AG04450 (cell line): ENCODE results near the gene ZC3H14. TPM values are rescaled to one million over a fixed set of nuclear protein-coding genes. Genes with fewer than 3 reads are reported as not detected.
"Not testable (repeated sequence)": the region's sequence is repeated elsewhere in the genome, so short reads cannot be mapped to it uniquely, and the experiment has no call there.

Experiments used
- CTCF ChIA-PET: fragments of 300-600, 350-600 bp; formaldehyde crosslinking; extraction: SDS; loops from one replicate; lab custom pipeline; 2022; ENCODE audit warnings: antibody characterized with exemption, inconsistent platforms; lab: Charles Lee
- POLR2A ChIA-PET: fragments of 350-600 bp; formaldehyde crosslinking; extraction: SDS; loops from one replicate; lab custom pipeline; 2021; ENCODE audit warnings: antibody characterized with exemption, inconsistent platforms; lab: Yijun Ruan, JAX
- DNase-seq: peaks from one replicate; pipeline ENCODE4 v3.0.0-alpha.2; 2011; ENCODE audit warnings: low read depth, low spot score
- H3K27ac ChIP-seq: one replicate; pipeline ENCODE4 v1.5.1; 2012; ENCODE audit warnings: low read depth, low read length, control low read depth
- H3K27me3 ChIP-seq: one replicate; pipeline ENCODE4 v1.6.0; 2012; ENCODE audit warnings: low read length; ENCODE audit not compliant: control insufficient read depth, insufficient read depth
- H3K4me3 ChIP-seq: 2 replicates; pipeline ENCODE4 v1.5.1; 2011; ENCODE audit warnings: mild to moderate bottlenecking, low read depth, low read length, control low read depth
- H3K9me3 ChIP-seq: 2 replicates; pipeline ENCODE4 v1.5.1; 2012; ENCODE audit warnings: low read length; ENCODE audit not compliant: control insufficient read depth, insufficient read depth
- polyA plus RNA-seq: library from polyadenylated mRNA; depleted of rRNA; stranded (reverse); fragments of >200 nt; gene quantifications from 2 replicates; pipeline ENCODE4 v1.2.3, GENCODE V29; 2011
- TF ChIP-seq, protein P1 (sequence below): IDR thresholded peaks from 2 replicates; pipeline ENCODE4 v1.5.1; 2011; ENCODE audit warnings: low read depth, low read length, control low read depth, inconsistent platforms

ZC3H14 gene
- polyA plus RNA-seq, 1 experiment = 102 TPM

DNA sequence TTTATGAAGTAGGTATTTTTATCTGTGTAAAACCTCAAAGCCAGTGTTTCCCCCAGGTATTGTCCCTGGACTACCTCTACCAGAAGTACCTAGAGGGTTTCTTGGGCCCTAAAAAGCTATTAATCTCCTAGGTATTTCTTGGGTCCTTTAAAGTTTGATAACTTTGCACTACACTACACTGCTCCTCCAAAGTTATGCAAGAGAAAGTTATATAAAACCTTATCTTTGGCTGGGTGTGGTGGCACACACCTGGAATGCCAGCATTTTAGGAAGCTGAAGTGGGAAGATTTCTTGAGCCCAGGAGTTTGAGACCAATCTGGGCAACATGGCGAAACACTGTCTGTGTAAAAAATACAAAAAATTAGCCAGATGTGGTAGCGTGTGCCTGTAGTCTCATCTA, 42.9 kb upstream of the ZC3H14 start:
- Histone ChIP-seq H3K27ac (no peak overlapping the region), H3K27me3 (no peaks in the 10 kb centered on the region), H3K9me3 (no peaks in the 10 kb centered on the region; the same call in 1 of the 2 replicates), H3K4me3 (no peak overlapping the region)
- TF ChIP-seq, protein P1, sequence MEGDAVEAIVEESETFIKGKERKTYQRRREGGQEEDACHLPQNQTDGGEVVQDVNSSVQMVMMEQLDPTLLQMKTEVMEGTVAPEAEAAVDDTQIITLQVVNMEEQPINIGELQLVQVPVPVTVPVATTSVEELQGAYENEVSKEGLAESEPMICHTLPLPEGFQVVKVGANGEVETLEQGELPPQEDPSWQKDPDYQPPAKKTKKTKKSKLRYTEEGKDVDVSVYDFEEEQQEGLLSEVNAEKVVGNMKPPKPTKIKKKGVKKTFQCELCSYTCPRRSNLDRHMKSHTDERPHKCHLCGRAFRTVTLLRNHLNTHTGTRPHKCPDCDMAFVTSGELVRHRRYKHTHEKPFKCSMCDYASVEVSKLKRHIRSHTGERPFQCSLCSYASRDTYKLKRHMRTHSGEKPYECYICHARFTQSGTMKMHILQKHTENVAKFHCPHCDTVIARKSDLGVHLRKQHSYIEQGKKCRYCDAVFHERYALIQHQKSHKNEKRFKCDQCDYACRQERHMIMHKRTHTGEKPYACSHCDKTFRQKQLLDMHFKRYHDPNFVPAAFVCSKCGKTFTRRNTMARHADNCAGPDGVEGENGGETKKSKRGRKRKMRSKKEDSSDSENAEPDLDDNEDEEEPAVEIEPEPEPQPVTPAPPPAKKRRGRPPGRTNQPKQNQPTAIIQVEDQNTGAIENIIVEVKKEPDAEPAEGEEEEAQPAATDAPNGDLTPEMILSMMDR = no peak
- ChIA-PET CTCF (interaction anchor here (1.0 kb wide), 1 partner anchor 28 kb away, joined by 4 read pairs; no protein-coding TSS in a partner anchor), POLR2A (no interaction called here)
- no peak for DNase-seq

DNA sequence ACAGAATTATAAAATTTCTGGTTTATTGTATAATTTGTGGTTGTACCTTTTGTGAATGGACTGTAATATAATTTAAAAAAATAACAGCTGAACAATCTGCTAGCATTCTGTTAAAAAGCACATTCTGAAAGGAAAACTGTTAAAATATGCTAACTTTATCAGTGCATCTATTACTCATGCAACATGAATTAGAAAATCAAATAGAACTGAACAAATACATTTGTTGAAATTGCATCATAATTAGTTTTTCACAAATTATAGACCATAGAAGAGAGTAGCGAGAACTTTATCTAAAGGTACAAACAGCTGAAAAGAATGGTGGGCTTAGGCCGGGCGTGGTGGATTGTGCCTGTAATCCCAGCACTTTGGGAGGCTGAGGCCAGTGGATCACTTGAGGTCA, 41.0 kb upstream of the ZC3H14 start:
- Histone ChIP-seq H3K9me3 (no peaks in the 10 kb centered on the region; the same call in 1 of the 2 replicates), H3K27ac (no peak overlapping the region), H3K4me3 (no peak overlapping the region), H3K27me3 (no peaks in the 10 kb centered on the region)
- CTCF ChIA-PET = no interaction called here
- no peak for DNase-seq
- POLR2A ChIA-PET = no interaction called here
- TF ChIP-seq, protein P1 = no peak

DNA sequence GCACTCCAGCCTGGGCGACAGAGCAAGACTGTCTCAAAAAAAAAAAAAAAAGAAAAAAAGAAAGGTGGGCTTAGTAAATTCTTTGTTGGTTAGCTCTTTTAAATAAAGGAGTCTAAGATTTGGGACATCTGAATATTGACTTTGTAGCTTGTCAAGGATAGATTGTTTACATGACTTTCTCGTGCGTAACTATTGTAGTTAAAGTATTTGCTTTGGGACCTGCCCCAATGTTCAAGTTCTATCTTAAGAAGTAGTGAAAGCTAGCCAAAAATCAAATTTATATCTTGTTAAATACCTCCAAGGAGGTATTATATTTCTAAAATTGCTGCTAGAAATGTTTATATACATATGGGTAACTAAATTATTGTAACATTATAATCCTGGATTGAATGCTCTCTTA, 40.4 kb upstream of the ZC3H14 start:
- TF ChIP-seq, protein P1 = no peak
- DNase-seq = no peak
- H3K27me3 ChIP-seq = no peaks in the 10 kb centered on the region
- ChIA-PET POLR2A (no interaction called here), CTCF (no interaction called here)
- no peak overlapping the region for H3K4me3 ChIP-seq
- H3K27ac ChIP-seq = no peak overlapping the region
- H3K9me3 ChIP-seq = no peaks in the 10 kb centered on the region; the same call in 1 of the 2 replicates

DNA sequence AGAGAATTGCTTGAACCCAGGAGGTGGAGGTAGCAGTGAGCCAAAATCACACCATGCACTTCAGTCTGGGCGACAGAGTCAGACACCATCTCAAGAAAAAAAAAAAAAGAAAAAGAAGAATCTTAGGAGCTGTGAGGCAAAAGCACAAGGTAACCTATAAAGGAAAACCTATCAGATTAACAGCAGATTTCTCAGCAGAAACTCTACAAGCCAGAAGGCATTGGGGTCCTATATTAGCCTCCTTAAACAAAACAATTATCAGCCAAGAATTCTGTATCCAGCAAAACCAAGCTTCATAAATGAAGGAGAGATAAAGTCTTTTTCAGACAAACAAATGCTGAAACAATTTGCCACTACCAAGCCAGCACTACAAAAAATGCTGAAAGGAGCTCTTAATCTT, 32.9 kb upstream of the ZC3H14 start:
- H3K4me3 ChIP-seq, CTCF ChIA-PET, POLR2A ChIA-PET, H3K9me3 ChIP-seq, H3K27ac ChIP-seq, H3K27me3 ChIP-seq, DNase-seq: not testable (repeated sequence)

DNA sequence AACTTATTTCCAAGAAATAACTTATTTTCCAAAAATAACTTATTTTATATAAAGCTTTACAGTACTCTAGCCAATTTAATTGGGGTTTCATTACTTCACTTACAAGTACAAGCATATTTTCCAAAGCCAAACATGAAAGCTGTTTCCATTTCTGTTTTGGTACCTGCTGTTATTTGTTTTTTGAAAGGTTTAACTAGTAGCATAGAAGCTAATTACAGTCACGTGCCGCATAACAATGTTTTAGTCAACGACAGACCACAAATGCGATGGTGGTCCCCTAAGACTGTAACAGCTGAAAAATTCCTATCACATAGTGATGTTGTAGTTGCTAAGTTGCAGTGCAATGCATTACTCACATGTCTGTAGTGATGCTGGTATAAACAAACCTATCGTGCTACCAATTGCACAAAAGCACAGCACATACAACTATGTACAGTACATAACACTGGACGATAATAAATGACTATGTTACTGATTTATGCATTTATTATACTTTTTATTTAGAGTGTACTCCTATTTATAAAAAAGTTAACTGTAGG, 29.7 kb upstream of the ZC3H14 start:
- H3K27me3 ChIP-seq = no peaks in the 10 kb centered on the region
- ChIA-PET CTCF (interaction anchor here (0.8 to 2.1 kb wide), 3 partner anchors 11 to 344 kb away, joined by 3 to 7 read pairs (median 6); no protein-coding TSS in a partner anchor), POLR2A (no interaction called here)
- H3K4me3 ChIP-seq = no peak overlapping the region
- no peak overlapping the region for H3K27ac ChIP-seq
- DNase-seq = no peak
- TF ChIP-seq, protein P1 = no peak
- H3K9me3 ChIP-seq = no peaks in the 10 kb centered on the region

DNA sequence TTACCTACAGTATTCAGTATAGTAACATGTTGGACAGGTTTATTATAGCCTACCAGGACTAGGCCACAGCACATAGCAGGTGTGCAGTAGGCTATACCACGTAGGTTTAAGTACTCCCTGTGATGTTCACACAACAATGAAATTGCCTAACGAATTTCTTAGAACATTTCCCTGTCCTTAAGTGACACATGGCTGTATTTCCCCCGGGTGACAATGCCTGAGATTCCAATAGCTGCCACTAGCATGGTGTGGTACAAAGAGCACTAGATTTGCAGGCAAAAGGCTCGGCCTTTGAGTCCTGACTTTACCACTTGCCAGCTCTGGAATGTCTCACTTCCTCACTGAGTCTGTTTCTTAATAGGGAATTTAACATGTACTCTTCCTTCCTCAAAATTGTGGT, 27.7 kb upstream of the ZC3H14 start:
- ChIA-PET POLR2A (no interaction called here), CTCF (no interaction called here)
- Histone ChIP-seq H3K4me3 (no peak overlapping the region), H3K27ac (no peak overlapping the region), H3K9me3 (no peaks in the 10 kb centered on the region), H3K27me3 (no peaks in the 10 kb centered on the region)
- TF ChIP-seq, protein P1 = no peak
- no peak for DNase-seq
